GM19468 (cell line): ENCODE results near the gene TESK2.
"Not testable (repeated sequence)": the region's sequence is repeated elsewhere in the genome, so short reads cannot be mapped to it uniquely, and the experiment has no call there.

ENCODE experiments used
- ATAC-seq: cut with Tn5 transposase; IDR thresholded peaks from one replicate; pipeline ENCODE4 v1.9.1; 2021; ENCODE audit warnings: mild to moderate bottlenecking, moderate library complexity, moderate number of reproducible peaks; ENCODE audit not compliant: unreplicated experiment; ENCODE audit errors: extremely low read depth

The TESK2 gene

DNA sequence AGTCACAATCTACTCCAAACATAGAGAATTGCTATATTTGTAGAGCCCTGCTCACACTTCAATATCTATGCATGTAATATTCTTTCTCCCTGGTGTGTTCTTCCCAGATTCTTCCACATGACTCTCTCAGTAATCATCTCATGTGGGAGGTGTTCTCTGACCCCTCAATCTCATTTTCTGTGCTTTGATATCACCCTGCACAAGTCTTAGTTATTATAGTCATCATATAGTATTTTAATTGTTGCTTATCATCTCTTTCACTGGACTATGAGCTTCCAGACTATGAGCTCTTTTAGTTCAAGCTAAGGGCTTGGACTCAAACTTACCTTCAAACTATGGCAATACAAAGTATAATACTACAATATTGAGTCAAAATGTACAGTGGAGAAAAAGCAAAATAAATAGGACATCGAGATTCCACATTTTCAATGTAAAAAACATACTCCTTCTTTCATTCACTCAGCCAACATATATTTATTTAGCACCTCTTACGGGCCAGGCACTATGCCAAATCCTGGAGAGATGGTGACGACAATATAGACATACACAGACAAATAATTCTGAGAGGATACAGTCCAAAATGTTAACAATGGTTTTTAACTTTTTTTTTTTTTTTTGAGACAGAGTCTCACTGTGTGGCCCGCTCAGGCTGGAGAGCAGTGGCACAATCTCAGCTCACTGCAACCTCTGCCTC is 12.7 kb downstream of the TESK2 start:
- no peak for ATAC-seq

DNA sequence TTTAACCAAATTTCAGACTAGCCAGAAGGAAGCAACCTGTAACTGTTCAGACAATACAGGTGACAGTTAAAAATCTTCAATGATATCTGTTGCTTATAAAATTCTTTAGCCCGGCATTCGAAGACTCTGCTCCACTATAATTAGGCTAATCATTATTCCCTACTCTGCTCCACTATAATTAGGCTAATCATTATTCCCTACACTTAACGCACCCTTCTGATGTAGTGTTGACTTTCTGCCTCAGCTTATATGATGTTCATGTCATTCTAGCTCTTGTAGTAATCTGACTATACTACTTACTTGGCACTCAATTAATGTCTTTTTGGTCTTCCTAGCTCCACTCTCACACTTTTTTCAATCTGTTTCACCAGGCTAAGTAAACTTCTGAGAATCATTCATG is 13.3 kb downstream of the TESK2 start:
- ATAC-seq, result no peak

DNA sequence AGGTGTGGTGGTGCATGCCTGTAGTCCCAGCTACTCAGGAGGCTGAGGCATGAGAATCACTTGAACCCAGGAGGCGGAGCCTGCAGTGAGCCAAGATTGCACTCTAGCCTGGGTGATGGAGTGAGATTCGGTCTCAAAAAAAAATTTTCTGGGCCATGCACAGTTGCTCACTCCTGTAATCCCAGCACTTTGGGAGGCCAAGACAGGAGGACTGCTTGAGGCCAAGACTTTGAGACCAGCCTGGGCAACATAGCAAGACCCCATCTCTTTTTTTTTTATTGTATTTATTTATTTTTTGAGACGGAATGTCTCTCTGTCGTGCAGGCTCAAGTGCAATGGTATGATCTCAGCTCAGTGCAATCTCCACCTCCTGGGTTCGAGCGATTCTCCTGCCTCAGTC is 16.8 kb downstream of the TESK2 start:
- ATAC-seq, result not testable (repeated sequence)

DNA sequence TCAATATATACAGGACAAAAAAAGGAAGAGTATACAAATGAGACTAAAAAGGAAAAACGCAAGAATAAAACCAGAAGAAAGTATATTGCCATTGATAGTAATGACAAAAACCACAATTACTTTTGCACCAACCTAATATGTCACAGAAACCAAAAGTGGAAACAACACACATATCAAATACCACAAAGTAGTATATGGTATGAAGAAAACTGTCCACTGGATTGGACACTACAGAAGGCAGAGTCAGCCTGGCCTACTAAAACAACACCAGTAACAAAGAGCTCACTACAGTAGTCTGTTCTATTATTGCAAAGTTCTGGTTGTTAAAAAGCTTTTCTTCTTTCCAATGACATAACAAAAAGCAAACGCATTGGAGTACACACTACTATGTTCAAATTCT is 17.7 kb downstream of the TESK2 start:
- no peak for ATAC-seq

DNA sequence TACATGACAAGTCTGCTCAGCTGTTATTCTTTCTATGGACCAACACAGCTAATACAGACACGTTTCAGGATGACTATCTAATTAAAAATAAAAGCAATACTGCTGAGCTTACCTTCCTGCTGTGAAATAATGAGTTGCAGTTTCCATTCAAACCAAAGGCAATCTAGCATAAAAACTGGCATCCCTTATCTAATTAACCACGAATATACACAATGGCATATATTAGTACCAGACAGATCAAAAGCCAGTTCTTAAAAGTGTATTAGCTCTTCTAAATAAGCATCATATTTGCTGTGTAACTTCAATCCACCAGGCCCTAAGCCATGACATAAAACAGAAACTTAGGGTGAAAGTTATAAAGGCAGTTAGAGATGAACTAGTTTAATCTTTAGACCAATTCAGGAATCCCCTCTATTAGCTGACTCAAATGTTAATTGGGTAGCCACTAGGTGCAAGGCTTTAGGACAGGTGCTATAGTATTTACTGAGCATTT is 20.6 kb downstream of the TESK2 start:
- ATAC-seq, result peak; percentile 13

DNA sequence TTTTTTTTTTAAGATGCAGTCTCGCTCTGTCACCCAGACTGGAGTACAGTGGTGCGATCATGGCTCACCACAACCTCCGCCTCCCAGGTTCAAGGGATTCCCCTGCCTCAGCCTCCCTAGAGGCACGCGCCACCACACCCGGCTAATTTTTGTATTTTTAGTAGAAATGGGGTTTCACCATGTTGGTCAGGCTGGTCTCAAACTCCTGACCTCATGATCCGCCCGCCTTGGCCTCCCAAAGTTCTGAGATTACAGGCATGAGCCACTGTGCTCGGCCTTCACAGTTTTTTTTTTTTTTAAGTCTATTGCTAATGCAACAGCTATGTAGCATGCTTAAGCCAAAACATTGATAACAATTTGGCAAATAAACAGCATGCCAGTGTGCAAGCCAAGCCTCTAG is 23.6 kb downstream of the TESK2 start:
- ATAC-seq, result not testable (repeated sequence)

DNA sequence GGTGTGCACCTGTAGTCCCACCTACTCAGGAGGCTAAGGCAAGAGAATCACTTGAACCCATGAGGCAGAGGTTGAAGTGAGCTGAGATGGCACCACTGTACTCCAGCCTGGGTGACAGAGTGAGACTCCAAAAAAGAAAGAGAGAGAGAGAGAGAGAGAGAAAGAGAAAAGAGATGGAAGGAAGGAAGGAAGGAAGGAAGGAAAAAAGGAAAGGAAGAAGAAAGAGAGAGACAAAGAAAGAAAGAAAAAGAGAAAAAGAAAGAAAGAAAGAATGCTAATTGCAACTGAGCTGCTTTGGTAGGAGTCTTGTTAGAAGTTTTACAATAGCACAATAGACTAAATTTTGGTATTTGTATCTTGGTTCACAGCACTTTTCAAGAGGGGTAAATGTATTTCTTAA is 25.7 kb downstream of the TESK2 start:
- no peak for ATAC-seq

DNA sequence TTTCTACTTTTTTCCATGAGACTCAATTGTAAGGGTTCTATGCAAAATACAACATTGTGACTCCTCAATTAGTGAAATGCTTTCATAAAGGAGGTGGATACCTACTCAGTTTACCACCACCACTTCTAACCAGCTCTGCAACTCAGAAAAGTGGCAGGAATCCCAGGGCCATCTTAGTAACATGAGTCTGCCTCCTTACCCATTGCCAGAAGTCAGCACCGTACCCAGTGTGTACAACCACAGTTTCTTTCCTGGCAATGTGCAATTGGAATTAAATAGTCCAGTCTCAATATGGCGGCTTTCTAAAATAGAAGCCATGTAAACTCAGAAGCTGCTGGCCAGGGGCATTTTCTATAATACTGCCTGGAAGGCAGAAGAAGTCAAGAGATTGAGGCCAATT is 32.1 kb downstream of the TESK2 start:
- no peak for ATAC-seq

DNA sequence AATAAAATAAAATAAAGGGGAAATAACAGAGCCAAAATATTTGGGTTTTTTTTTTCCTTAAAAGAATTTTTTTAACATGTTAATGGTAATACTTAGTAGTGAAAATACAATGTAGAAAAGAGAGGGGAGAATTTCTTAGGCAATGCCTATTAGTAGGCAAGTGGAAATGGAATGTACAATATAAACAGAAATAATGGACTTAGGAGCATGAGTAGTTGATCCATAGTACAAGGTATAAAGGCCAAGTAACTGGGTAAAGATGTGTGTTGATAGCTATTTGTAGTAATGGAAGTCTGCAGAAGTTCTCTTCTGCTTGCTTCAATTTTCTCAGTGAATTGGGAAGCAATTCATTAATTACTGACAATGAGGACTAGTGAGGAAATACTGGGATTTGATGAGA is 34.4 kb downstream of the TESK2 start:
- ATAC-seq, result no peak

DNA sequence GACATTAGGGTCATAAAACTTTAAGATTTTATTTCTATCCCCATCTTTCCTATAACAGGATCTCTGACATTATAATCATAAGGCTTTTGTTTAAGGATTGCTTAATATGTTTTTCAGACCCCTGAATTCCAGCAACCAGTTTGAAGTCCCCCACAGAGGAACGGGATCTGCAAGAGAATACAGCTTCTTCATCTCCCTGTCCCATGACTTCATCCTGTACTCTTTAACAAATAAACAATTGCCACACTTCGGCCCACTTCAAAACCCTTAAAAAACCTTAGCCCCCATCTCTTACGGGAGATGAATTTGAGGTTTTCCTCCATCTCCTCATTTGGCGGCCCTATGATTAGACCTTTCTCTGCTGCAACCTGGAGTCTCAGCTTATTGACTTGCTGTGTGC is 35.8 kb downstream of the TESK2 start:
- ATAC-seq, result no peak

DNA sequence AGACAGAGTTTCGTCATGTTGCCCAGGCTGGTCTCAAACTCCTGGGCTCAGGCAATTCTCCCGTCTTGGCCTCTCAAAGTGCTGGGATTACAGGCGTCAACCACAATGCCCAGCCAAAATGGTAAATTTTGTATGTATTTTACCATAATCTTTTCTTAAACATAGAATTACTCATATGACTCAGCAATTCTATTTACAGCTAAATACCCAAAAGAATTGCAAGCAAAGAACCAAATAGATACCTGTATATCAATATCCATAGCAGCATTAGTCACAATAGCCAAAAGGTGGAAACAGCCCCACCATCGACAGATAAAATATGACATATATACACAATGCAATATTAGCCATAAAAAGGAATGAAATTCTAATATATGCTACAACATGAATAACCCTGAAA is 36.5 kb downstream of the TESK2 start:
- no peak for ATAC-seq

DNA sequence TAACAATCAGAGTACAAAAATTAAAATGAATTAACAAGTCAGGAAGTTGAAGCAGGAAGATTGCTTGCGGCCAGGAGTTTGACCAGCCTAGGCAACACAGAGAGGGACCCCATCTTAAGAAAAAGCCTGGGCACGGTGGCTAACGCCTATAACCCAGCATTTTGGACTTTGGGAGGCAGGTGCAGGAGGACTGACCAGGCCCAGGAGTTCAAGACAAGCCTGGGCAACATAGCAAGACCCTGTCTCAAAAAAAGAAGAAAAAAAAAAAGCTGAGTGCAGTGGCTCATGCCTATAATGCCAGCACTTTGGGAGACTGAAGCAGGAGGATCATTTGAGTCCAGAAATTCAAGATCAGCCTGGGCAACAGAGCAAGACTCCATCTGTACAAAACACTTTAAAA is 38.5 kb downstream of the TESK2 start:
- ATAC-seq, result no peak

DNA sequence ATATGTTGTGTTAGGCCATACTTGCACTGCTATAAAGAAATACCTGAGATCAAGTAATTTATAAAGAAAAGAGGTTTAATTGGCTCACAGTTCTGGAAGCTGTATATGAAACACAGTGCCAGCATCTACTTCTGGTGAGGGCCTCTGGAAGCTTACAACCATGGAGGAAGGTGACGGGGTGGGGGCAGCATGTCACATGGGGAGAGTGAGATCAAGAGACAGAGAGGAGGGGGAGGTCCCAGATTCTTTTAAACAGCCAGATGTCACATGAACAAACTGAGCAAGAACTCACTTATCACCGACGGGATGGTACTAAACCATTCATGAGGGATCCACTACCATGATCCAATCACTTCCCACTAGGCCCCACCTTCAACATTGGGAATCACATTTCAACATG is 42.6 kb downstream of the TESK2 start:
- ATAC-seq, result no peak

DNA sequence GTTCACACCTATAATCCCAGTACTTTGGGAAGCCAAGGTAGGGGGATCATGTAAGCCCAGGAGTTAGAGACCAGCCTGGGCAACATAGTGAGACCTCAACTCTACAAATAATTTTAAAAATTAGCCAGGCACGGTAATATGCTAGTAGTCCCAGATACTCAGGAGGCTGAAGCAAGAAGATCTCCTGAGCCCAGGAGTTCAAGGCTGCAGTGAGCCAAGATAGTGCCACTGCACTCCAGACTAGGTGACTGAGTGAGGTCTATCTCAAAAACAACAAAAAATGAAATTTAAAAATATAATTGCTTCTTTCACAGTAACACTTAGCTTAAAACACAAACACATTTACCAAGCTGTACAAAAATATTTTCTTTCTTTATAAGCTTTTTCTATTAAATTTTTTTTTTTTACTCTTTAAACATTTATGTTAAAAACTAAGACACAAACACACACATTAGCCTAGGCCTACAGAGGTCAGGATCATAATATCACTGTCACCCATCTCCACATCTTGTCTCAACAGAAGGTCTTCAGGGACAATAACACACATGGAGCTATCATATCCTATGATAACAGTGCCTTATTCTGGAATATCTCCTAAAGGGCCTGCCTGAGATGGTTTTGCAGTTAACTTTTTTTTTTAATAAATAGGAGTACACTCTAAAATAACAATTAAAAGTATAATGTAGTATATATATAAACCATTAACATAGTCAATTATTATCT is 43.9 kb downstream of the TESK2 start:
- ATAC-seq, result no peak

DNA sequence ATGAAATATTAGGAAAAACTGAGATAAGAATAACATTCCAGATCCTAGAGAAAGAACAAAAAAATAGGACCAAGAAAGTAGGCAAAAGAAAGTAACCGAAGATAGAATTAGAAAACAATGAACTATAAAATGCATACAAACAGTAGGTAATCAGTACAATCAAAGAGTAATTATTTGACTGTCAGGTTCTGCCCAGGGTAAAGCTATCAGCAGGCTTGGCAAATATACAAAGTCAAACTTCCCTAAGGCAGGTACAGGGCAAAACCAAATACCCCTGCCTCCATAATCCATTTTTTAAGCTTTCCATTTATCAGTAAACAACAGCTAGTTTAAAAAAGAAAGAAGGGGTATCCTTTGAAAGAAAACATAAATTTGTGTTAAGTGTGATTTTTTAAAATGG is 44.4 kb downstream of the TESK2 start:
- ATAC-seq, result no peak

DNA sequence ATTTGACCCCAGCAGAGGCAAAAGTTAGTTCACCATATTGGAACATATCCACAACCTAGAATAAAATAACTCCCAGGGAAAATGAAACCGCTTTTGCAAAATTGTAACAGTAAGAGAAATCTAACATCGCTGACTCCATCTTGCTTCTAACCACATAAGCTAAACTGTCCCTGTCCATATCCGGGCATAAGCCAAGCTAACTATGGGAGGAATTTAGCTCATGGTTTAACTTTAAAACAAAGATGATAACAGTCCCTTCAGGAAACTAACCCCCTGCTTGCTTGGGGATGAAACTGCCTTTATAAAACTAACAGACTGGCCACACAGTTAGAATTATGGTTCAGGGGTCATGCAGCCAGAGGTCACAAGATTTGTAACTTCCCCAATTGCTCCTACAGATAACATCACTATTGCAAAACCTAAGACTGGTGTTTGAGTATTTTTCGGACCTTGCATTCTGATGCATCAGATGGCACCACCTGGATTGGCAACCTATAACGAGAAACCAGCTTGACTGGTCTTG is 46.3 kb downstream of the TESK2 start:
- no peak for ATAC-seq

DNA sequence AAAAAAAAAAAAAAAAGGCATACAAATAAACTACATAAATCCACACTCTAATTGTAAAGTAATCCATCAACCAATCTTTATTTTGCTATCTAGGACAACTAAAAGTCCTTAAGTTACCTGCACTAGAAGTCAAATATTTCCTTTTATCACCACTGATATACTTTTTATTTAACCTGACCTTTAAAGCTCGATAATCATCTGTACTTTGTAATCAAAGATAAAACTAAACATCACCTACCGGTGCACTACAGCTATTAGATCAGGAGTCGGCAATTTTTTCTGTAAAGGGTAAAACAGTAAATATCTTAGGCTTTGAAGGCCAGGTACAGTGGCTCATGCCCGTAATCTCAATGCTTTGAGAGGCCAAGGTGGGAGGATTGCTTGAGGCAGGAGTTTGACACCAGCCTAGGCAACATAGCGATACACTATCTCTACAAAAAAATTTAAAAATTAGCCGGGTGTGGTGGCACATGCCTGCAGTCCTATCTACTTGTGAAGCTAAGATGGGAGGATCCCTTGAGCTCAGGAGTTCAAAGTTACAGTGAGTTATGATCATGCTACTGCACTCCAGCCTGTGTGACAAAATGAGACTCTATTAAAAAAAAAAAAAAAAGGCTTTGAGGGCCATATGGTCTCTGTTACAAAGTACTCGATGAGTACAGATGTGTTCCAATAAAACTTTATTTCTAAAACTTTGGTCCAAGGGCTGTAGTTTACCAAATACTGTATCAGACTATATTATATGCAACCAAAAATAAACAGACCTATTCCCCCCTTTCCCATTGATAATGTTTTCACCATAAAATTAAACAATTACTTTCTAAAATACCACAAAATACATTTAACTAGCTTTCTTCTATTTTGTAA is 47.1 kb downstream of the TESK2 start:
- ATAC-seq, result no peak

DNA sequence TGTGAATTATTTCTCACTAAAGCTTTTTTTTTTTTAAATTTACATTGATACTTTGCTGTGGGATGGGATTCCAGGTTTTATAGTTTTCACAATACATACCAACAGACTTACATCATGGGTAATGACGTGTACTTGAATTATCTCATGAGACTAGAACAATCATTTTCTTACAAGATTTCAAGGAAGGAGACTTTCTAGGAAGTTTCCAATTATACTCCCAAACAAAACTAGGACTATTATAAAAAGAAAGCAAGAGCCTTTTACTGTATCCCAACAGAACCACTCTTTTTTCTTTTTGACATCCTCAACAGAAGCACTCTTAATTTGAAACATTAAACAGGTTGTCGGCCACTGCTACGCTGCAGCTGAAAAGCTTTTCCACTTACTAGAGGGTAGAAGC is 48.7 kb downstream of the TESK2 start:
- no peak for ATAC-seq

DNA sequence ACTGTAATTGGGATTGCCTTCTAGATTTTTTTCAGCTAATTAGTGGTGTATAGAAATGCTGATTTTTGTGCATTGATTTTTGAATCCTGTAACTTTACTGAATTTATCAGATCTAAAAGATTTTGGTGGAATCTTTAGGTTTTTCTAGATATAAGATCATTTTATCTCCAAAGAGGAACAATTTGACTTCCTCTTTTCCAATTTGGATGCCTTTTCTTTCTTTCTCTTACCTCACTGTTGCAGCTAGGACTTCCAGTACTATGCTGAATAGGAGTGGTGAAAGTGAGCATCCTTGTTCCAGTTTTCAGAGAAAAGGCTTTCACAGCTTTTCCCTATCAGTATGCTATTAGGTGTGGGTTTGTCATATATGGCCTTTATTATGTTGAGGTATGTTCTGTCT is 53.6 kb downstream of the TESK2 start:
- ATAC-seq, result no peak

DNA sequence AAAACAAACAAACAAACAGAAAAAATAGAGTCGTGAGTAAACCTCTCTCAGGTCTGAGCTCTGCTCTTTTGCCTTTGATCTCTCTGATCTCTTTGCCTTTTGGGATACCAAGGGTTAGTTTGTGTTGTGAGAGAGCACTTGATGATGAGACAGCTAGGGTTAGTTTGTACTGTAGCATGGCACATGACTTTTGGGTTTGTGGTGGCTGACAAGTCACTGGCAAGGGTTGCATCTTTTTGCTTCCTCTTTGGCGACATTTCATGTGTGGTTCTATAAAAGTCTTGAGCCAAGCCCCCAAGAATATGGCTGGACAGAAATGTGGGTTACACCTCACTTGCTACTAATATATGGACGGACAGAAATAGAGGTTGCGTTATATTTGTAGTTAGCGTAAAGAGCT is 60.5 kb downstream of the TESK2 start:
- no peak for ATAC-seq
